Kidney capillary endothelial cell (primary cell): ENCODE results near the gene EED.

Experiments used
- DNase-seq: peaks from one replicate; pipeline ENCODE4 v3.0.0-alpha.2; 2018; ENCODE audit warnings: low spot score

Gene EED

GRCh38 chr11:86244522-86245368 is at the start of gene EED:
TSS of gene EED (plus strand) at chr11:86244753. CDS start at chr11:86245230, 477 bp downstream.
- DNase-seq, result peak; percentile 91

GRCh38 chr11:86194998-86195397 is 49.6 kb upstream of the EED start:
- DNase-seq, result no peak

GRCh38 chr11:86196085-86196696 is 48.4 kb upstream of the EED start:
- DNase-seq, result no peak

- no peak for DNase-seq
Observed at GRCh38 chr11:86196913-86197312, 47.6 kb upstream of the EED start.

GRCh38 chr11:86197448-86197847 is 47.1 kb upstream of the EED start:
- no peak for DNase-seq

- no peak for DNase-seq
Observed at GRCh38 chr11:86198139-86198538, 46.4 kb upstream of the EED start.

- no peak for DNase-seq
Observed at GRCh38 chr11:86199354-86199753, 45.2 kb upstream of the EED start.

GRCh38 chr11:86201371-86201884 is 43.1 kb upstream of the EED start:
- no peak for DNase-seq

- DNase-seq, result peak; percentile 19
Observed at GRCh38 chr11:86202013-86202336, 42.6 kb upstream of the EED start.

GRCh38 chr11:86204356-86204755 is 40.2 kb upstream of the EED start:
- DNase-seq, result no peak

GRCh38 chr11:86205421-86206336 is 38.9 kb upstream of the EED start:
- DNase-seq, result no peak

- no peak for DNase-seq
Observed at GRCh38 chr11:86206337-86206695, 38.2 kb upstream of the EED start.

GRCh38 chr11:86207413-86207812 is 37.1 kb upstream of the EED start:
- no peak for DNase-seq

GRCh38 chr11:86208572-86208971 is 36.0 kb upstream of the EED start:
- DNase-seq, result no peak

GRCh38 chr11:86209806-86210657 is 34.5 kb upstream of the EED start:
- no peak for DNase-seq

GRCh38 chr11:86210898-86211297 is 33.7 kb upstream of the EED start:
- DNase-seq, result no peak

GRCh38 chr11:86211619-86212018 is 32.9 kb upstream of the EED start:
- DNase-seq, result no peak

GRCh38 chr11:86212019-86212611 is 32.4 kb upstream of the EED start:
- DNase-seq, result no peak

- no peak for DNase-seq
Observed at GRCh38 chr11:86214710-86215109, 29.8 kb upstream of the EED start.

GRCh38 chr11:86218125-86219084 is 26.1 kb upstream of the EED start:
- peak; percentile 70 for DNase-seq
